Activated CD8-positive, alpha-beta T cell treated with anti-CD3 and anti-CD28 coated beads for 36 hours (primary cell): ENCODE measurements around the gene ZNRF3. TPM values are rescaled to one million over a fixed set of nuclear protein-coding genes. Genes with fewer than 3 reads are reported as not detected.

ENCODE experiments used
- ATAC-seq: fragments of 200-7000 bp; cut with Tn5 transposase; one replicate; pipeline ENCODE4 v1.10.0; 2021; ENCODE audit warnings: mild to moderate bottlenecking, moderate library complexity
- CTCF ChIA-PET: fragments of 350-600 bp; sonication (Branson Sonifier 250); formaldehyde crosslinking; loops from one replicate; lab custom pipeline; 2021; ENCODE audit warnings: antibody characterized with exemption; lab: Charles Lee
- POLR2A ChIA-PET: fragments of 350-600 bp; sonication (Branson Sonifier 250); formaldehyde crosslinking; loops from one replicate; lab custom pipeline; 2021; ENCODE audit warnings: antibody characterized with exemption; lab: Charles Lee
- DNase-seq: peaks from one replicate; pipeline ENCODE4 v3.0.0-alpha.2; 2020
- H3K27ac Mint-ChIP-seq: one replicate; pipeline ENCODE4 v1.8.0; 2021; ENCODE audit warnings: mild to moderate bottlenecking, mixed read lengths
- H3K27me3 Mint-ChIP-seq: one replicate; pipeline ENCODE4 v1.8.0; 2021; ENCODE audit warnings: mixed read lengths
- H3K36me3 Mint-ChIP-seq: one replicate; pipeline ENCODE4 v1.8.0; 2021; ENCODE audit warnings: low read depth, mixed read lengths
- H3K4me1 Mint-ChIP-seq: one replicate; pipeline ENCODE4 v1.8.0; 2021; ENCODE audit warnings: low read depth, mixed read lengths
- H3K4me3 Mint-ChIP-seq: one replicate; pipeline ENCODE4 v1.8.0; 2021; ENCODE audit warnings: mild to moderate bottlenecking, moderate library complexity, mixed read lengths
- H3K9me3 Mint-ChIP-seq: one replicate; pipeline ENCODE4 v1.8.0; 2021; ENCODE audit warnings: mixed read lengths
- CTCF ChIP-seq: fragments of 200-600 bp; IDR thresholded peaks from one replicate; pipeline ENCODE4 v1.8.0; 2022; ENCODE audit warnings: antibody characterized with exemption, mild to moderate bottlenecking
- intact Hi-C: fragments of 100-400 bp; cut with micrococcal nuclease; formaldehyde crosslinking; loops from one replicate; pipeline ENCODE4 v1.10.0; 2022
- total RNA-seq, 2 experiments: library from RNA; stranded (reverse); gene quantifications; one replicate each; pipeline ENCODE4 v1.2.3, GENCODE V29; 2021

Gene ZNRF3
- total RNA-seq, 2 experiments from 2014 or later, result 2.0 to 2.5 TPM

- no peak overlapping the region for H3K27ac Mint-ChIP-seq
- H3K9me3 Mint-ChIP-seq, result no peaks in the 10 kb centered on the region
- H3K4me3 Mint-ChIP-seq, result peak overlapping the region; percentile 36
- intact Hi-C loops, result no loop called here
- ATAC-seq, result no peak
- no peak for DNase-seq
- H3K36me3 Mint-ChIP-seq, result no peaks in the 10 kb centered on the region
- TF ChIP-seq CTCF, result no peak
- peaks cover 64% of the 10 kb centered on the region for H3K27me3 Mint-ChIP-seq
- CTCF ChIA-PET, result no interaction called here
- H3K4me1 Mint-ChIP-seq, result peaks cover 20% of the 10 kb centered on the region
- POLR2A ChIA-PET, result interaction anchor here (1.1 kb wide), 1 partner anchor 38 kb away, joined by 3 read pairs; no protein-coding TSS in a partner anchor
Measured at GRCh38 chr22:29073618-29074275, 190.4 kb downstream of the ZNRF3 start.

DNA sequence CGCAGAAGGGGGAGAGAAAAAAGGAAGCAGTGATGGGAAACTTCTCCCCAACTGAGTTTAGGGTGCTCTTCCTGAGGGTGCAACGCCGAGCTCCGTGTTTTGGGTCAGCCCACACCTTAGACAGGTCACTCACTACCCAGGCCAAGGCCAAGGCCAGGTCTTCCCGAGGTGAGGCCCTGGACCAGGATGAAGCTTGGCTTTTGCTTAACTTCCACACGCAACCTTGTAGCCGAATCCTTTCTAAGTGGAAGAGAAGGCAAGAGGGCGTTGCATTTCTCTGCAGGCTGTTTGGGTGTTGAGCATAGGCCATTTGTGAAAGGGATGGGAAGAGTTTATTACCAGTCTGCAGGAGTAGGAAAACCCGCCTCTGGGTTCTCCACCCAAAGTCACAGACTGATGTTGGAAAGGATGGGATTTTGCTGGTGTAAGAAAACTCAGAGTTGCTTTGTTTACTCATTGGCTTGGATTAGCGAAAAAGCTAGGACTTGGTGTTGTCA, 191.0 kb downstream of the ZNRF3 start:
- Mint-ChIP-seq H3K27ac (no peak overlapping the region), H3K4me1 (peaks cover 20% of the 10 kb centered on the region), H3K36me3 (no peaks in the 10 kb centered on the region), H3K27me3 (peaks cover 62% of the 10 kb centered on the region), H3K4me3 (peak overlapping the region; percentile 36), H3K9me3 (no peaks in the 10 kb centered on the region)
- no peak for DNase-seq
- no peak for TF ChIP-seq CTCF
- POLR2A ChIA-PET, result interaction anchor here (0.6 to 1.1 kb wide), 2 partner anchors 38 to 193 kb away, joined by 3 read pairs; no protein-coding TSS in a partner anchor
- intact Hi-C loops, result no loop called here
- CTCF ChIA-PET, result interaction anchor here (2.3 kb wide), 2 partner anchors 34 to 80 kb away, joined by 8 read pairs; no protein-coding TSS in a partner anchor
- ATAC-seq, result no peak

DNA sequence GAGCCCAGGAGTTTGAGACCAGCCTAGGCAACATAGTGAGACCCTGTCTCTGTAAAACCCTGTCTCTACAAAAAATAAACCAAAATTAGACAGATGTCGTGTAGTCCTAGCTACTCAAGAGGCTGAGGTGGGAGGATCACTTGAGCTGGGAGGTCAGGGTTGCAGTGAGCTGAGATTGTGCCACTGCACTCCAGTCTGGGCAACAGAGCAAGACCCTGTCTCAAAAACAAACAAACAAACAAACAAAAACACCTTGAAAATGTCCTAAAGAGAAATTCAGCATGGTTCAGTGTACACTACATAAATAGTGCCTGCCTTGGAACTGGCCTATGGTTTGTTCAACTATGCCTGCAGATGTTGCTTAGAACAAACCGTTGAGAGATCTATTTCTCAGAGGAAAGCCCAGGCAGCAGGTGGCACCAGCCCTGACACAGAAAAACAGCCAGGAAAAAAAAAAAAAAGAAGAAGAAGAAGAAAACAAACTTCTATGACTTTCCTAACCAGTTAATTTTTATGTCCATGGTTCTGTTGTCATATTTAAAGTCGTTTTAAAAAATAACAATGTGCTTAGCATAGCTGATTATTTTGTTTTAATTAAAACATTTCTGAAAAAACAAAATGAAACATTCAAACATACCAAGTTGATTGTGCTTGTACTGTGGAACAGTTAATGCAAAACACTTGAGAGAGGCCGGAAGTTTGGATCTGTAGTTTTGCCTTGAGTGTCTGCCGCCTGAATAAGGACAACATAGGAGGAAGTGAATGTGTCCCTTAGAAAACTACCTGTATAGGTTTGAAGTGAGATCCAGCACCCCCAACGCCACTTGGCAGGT, 194.9 kb downstream of the ZNRF3 start:
- no peaks in the 10 kb centered on the region for H3K9me3 Mint-ChIP-seq
- H3K27ac Mint-ChIP-seq, result no peak overlapping the region
- H3K4me3 Mint-ChIP-seq, result no peak overlapping the region
- intact Hi-C loops, result no loop called here
- CTCF ChIA-PET, result interaction anchor here (1.8 to 2.1 kb wide), 2 partner anchors 124 to 167 kb away, joined by 5 to 8 read pairs; no protein-coding TSS in a partner anchor
- no peaks in the 10 kb centered on the region for H3K36me3 Mint-ChIP-seq
- POLR2A ChIA-PET, result no interaction called here
- H3K27me3 Mint-ChIP-seq, result peaks cover 43% of the 10 kb centered on the region
- ATAC-seq, result no peak
- peaks cover 6% of the 10 kb centered on the region for H3K4me1 Mint-ChIP-seq
- no peak for TF ChIP-seq CTCF
- DNase-seq, result no peak

DNA sequence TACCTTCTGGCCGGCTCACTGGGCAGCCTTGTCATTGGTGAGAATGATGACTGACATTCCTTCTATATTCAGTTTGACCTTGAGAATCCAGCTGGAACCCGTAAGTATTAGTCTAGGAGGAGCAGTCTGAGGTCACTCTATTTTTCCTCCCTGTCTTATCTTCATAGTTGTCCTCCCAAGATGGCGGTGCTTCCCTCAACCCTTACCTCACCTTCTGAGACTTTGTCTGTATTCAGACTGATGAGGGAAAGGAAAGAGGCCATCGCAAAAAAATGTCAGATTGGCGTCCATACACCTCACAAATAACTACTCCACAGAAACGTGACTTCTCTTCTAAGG, 195.5 kb downstream of the ZNRF3 start:
- TF ChIP-seq CTCF, result no peak
- Mint-ChIP-seq H3K27ac (no peak overlapping the region), H3K27me3 (peaks cover 41% of the 10 kb centered on the region), H3K36me3 (no peaks in the 10 kb centered on the region), H3K4me3 (no peak overlapping the region), H3K9me3 (no peaks in the 10 kb centered on the region), H3K4me1 (peaks cover 4% of the 10 kb centered on the region)
- DNase-seq (no peak), ATAC-seq (no peak)
- ChIA-PET CTCF (interaction anchor here (0.8 to 2.1 kb wide), 3 partner anchors 38 to 124 kb away, joined by 3 to 5 read pairs (median 4); no protein-coding TSS in a partner anchor), POLR2A (no interaction called here)
- intact Hi-C loops, result no loop called here
